Kidney (tissue), 14 donors: ENCODE measurements around the gene OR11H7. TPM values are rescaled to one million over a fixed set of nuclear protein-coding genes. Genes with fewer than 3 reads are reported as not detected.

Experiments
- DNase-seq, 5 donors: peaks; one replicate each; pipeline ENCODE4 v3.0.0-alpha.2; 2013 to 2020
- FAIRE-seq: peaks from 2 replicates; lab custom pipeline; 2012; peaks lifted over from hg19 to GRCh38; lab: Jason Lieb, UNC
- H3K27ac ChIP-seq, 2 donors: one replicate each; pipeline ENCODE4 v1.7.0; 2013; ENCODE audit warnings: low read depth in 2 of 2, low read length in 2 of 2, inconsistent platforms in 1 of 2
- H3K27me3 ChIP-seq: one replicate; pipeline ENCODE4 v1.7.1; 2013; ENCODE audit warnings: low read length, inconsistent platforms; ENCODE audit not compliant: control insufficient read depth, insufficient read depth
- H3K36me3 ChIP-seq, 3 donors: one replicate each; pipeline versions ENCODE4 v1.7.0 to v1.7.1; 2013; ENCODE audit warnings: low read length in 3 of 3, control low read depth in 1 of 3, inconsistent platforms in 1 of 3; ENCODE audit not compliant: insufficient read depth in 3 of 3, control insufficient read depth in 2 of 3
- H3K4me1 ChIP-seq, 3 donors: one replicate each; pipeline versions ENCODE4 v1.7.0 to v1.7.1; 2013; ENCODE audit warnings: low read length in 3 of 3, inconsistent platforms in 1 of 3, low read depth in 1 of 3; ENCODE audit not compliant: control insufficient read depth in 2 of 3, insufficient read depth in 2 of 3
- H3K4me3 ChIP-seq, 3 donors: one replicate each; pipeline versions ENCODE4 v1.7.0 to v1.8.1; 2013; ENCODE audit warnings: low read length in 3 of 3, control low read depth in 1 of 3, inconsistent platforms in 1 of 3
- H3K9ac ChIP-seq, 3 donors: one replicate each; pipeline versions ENCODE4 v1.7.0 to v1.7.1; 2013; ENCODE audit warnings: low read length in 3 of 3, control low read depth in 1 of 3, inconsistent platforms in 1 of 3
- H3K9me3 ChIP-seq, 3 donors: one replicate each; pipeline versions ENCODE4 v1.7.0 to v1.7.1; 2013; ENCODE audit warnings: low read length in 3 of 3, control low read depth in 1 of 3, inconsistent platforms in 1 of 3; ENCODE audit not compliant: control insufficient read depth in 2 of 3, insufficient read depth in 1 of 3
- intact Hi-C: fragments of 100-400 bp; cut with DNase I; formaldehyde crosslinking; loops from one replicate; pipeline ENCODE4 v1.11.1; 2022
- polyA plus RNA-seq: library from polyadenylated mRNA; stranded (reverse); fragments of 350-450 nt; fragmentation: Illumina TruSeq; extraction: RNeasy Lipid Tissue Mini Kit (QIAGEN cat#74804); gene quantifications from one replicate; pipeline ENCODE4 v1.2.3, GENCODE V29; 2014; ENCODE audit warnings: low read depth, low replicate concordance; ENCODE audit not compliant: insufficient read depth
- total RNA-seq: library from RNA; stranded (reverse); fragmentation: NEBNext Ultra II Directional; extraction: Animal tissue kit (Norgen Biotek cat#: 25700); gene quantifications from one replicate; pipeline ENCODE4 v1.2.1, GENCODE V29; 2021
- TF ChIP-seq, protein P1 (sequence below): IDR thresholded peaks from 3 replicates; pipeline ENCODE4 v1.5.1; 2012; ENCODE audit warnings: mild to moderate bottlenecking, moderate library complexity, borderline replicate concordance; ENCODE audit not compliant: insufficient read depth; ENCODE audit errors: extremely low read depth
- donor health status: control.
- donor health status: control.
- donor health status: control.
- donor health status: control.
- donor health status: control.
- donor health status: DM: yes; HTN: yes; CAD: no.
- donor health status: Normal renal cell carcinoma (clear cell type).

OR11H7 gene
- total and polyA plus RNA-seq, 2 donors from 2014 or later = not detected

DNA sequence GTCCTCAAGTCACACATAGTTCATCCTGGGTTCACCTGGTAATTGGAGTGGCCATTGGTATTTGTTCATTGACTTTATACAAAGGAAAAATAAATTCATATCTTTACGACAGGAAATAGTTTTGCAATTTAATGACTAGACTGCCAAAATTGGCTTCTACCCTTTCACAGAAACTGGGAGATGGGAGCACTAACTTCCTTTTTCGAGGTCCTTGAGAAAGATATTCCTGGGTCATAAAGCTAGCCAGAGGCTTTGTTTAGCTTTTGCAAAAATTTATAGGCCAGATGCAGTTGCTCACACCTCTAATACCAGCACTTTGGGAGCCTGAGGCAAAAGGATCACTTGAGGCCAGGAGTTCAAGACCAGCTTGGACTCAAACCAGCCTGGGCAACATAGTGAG lies 48.3 kb upstream of the OR11H7 start:
- H3K4me1 ChIP-seq = no peaks in the 10 kb centered on the region
- intact Hi-C loops = no loop called here
- no peak for FAIRE-seq

DNA sequence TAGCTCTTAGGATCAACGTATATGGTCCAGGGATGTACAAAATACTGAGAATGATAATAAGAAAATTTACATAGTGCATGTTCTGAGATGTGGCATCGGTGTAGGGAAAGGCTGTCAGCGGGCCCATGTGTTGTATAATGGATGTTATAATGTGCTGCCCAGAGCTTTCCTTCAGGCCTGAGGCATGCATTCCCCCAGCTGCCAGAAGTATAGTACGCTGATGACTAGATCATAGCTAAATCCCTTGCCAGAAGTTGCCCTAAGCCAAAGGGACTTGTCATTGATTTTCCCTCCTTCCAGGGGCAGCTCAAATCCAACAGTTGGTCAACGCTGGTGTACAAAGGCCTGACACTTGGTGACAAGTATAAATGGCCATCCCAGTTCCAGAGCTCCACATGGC lies 44.6 kb upstream of the OR11H7 start:
- TF ChIP-seq, protein P1, sequence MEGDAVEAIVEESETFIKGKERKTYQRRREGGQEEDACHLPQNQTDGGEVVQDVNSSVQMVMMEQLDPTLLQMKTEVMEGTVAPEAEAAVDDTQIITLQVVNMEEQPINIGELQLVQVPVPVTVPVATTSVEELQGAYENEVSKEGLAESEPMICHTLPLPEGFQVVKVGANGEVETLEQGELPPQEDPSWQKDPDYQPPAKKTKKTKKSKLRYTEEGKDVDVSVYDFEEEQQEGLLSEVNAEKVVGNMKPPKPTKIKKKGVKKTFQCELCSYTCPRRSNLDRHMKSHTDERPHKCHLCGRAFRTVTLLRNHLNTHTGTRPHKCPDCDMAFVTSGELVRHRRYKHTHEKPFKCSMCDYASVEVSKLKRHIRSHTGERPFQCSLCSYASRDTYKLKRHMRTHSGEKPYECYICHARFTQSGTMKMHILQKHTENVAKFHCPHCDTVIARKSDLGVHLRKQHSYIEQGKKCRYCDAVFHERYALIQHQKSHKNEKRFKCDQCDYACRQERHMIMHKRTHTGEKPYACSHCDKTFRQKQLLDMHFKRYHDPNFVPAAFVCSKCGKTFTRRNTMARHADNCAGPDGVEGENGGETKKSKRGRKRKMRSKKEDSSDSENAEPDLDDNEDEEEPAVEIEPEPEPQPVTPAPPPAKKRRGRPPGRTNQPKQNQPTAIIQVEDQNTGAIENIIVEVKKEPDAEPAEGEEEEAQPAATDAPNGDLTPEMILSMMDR = no peak
- intact Hi-C loops = no loop called here
- H3K9ac ChIP-seq = no peak overlapping the region
- DNase-seq = no peak
- no peaks in the 10 kb centered on the region for H3K27me3 ChIP-seq
- FAIRE-seq = no peak
- no peak overlapping the region for H3K27ac ChIP-seq
- no peaks in the 10 kb centered on the region for H3K4me1 ChIP-seq
- H3K9me3 ChIP-seq = no peaks in the 10 kb centered on the region
- no peak overlapping the region for H3K4me3 ChIP-seq
- H3K36me3 ChIP-seq = no peaks in the 10 kb centered on the region

More for the DNA sequence above, 48.3 kb upstream of the OR11H7 start:
- no peaks in the 10 kb centered on the region for H3K9me3 ChIP-seq
- no peak overlapping the region for H3K27ac ChIP-seq
- H3K27me3 ChIP-seq = no peaks in the 10 kb centered on the region
- TF ChIP-seq, protein P1 = no peak
- H3K36me3 ChIP-seq = no peaks in the 10 kb centered on the region
- DNase-seq = no peak
- no peak overlapping the region for H3K4me3 ChIP-seq
- no peak overlapping the region for H3K9ac ChIP-seq

DNA sequence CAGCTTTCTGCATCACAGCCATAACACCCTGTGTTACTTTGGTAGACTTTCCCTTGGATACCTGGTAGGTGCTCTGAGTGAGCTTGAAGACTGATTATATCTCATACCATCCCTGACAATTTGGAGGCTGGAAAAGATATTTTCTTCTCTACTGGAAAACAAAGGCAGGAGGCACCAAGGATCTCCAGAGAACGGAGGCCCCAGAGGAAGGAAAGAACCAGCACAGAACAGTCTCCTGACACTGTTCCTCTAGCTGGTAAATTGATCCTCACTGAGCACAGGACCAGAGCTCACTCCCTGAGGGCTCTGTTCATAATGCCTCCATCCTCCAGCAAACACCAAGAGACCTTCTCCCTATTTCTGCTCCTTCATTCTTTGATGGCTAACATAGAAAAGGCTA lies 38.2 kb upstream of the OR11H7 start, which contains the start of gene OR11G2:
OR11G2 (plus strand) TSS at position 301 of the 400 bp plus-strand sequence. CDS start 6,542 bp downstream, outside the sequence.
- FAIRE-seq = no peak
- no peaks in the 10 kb centered on the region for H3K9me3 ChIP-seq
- H3K27me3 ChIP-seq = no peaks in the 10 kb centered on the region

More for the DNA sequence above, 38.2 kb upstream of the OR11H7 start, which contains the start of gene OR11G2:
- Histone ChIP-seq H3K4me1 (no peaks in the 10 kb centered on the region), H3K36me3 (no peaks in the 10 kb centered on the region), H3K27ac (no peak within 1 kb of the TSS), H3K9ac (no peak within 1 kb of the TSS), H3K4me3 (no peak within 1 kb of the TSS)
- intact Hi-C loops = no loop called here
- no peak for DNase-seq
- TF ChIP-seq, protein P1 = no peak
